ENCODE results near the gene NR1D1.

DNA sequence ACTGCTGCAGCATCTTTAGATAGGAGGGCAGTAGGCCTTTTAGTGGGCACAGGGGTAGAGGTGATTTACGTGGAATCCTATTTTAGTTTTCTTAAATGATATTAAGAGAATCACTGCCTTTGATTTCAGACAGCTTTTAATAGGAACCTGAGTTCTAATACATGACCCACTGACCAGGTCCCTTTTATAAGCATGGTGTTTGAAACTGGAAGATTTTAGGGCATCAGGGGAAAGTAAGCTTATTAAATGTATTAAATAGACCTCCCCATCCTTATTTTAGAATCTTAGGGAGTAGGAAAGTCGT is 23.4 kb upstream of the NR1D1 start:
- TF ChIP-seq CTCF (conservative IDR thresholded peaks at IDR 0.05; ENCODE audit: low read length) (no peak), EZH2phosphoT487 (IDR thresholded peaks at IDR 0.05; ENCODE audit: borderline replicate concordance, low read depth, low read length) (no peak)
